A549 (cell line): ENCODE data around the gene GATAD2A.

Source experiments
- CBX8 ChIP-seq: fragments of 200-600 bp; sonication (generic); IDR thresholded peaks from 2 replicates; pipeline ENCODE4 v1.6.1; 2016
- ESRRA ChIP-seq: fragments of 150-350 bp; IDR thresholded peaks from 2 replicates; pipeline ENCODE4 v1.6.1; 2014; ENCODE audit warnings: mild to moderate bottlenecking, low read length, borderline replicate concordance
- FOXS1 ChIP-seq: fragments of 250-450 bp; sonication (Bioruptor Pico); IDR thresholded peaks from 2 replicates; pipeline ENCODE4 v1.5.0; 2020; ENCODE audit warnings: mild to moderate bottlenecking, moderate library complexity
- NR3C1 ChIP-seq: fragments of >200 bp; sonication (Bioruptor Twin); formaldehyde crosslinking; IDR thresholded peaks from 3 replicates; pipeline ENCODE4 v1.6.1; 2017
- POLR2A ChIP-seq: IDR thresholded peaks from 2 replicates; pipeline ENCODE4 v1.6.1; 2012; ENCODE audit warnings: mild to moderate bottlenecking, low read length

DNA sequence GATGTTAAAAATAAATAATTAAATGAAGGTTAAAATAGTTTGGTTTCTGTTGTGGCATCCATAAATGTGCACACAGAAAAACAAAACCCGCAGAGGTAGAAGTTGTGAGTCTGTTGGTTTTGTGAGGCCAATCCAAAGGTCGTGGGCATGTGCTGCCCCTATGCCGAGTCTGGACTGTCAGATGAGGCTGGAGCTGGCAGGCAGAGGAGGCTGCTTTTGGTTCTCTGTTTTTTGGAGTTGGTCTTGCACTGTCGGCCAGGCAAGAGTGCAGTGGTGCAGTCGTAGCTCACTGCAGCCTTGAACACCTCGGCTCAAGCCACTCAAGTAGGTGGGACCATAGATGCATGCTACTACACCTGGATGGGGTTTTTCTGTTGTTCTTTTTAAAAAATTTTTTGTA is 66.2 kb downstream of the GATAD2A start:
- no peak for TF ChIP-seq ESRRA
- no peak for TF ChIP-seq POLR2A
- no peak for TF ChIP-seq NR3C1
- TF ChIP-seq FOXS1 (CRISPR knock-in tag): no peak
- no peak for TF ChIP-seq CBX8
